ENCODE results near the gene SULT2B1. TPM values are rescaled to one million over a fixed set of nuclear protein-coding genes. Genes with fewer than 3 reads are reported as not detected.

Gene SULT2B1
- total RNA-seq, 1 donor from 2014 or later: 1.6 TPM

DNA sequence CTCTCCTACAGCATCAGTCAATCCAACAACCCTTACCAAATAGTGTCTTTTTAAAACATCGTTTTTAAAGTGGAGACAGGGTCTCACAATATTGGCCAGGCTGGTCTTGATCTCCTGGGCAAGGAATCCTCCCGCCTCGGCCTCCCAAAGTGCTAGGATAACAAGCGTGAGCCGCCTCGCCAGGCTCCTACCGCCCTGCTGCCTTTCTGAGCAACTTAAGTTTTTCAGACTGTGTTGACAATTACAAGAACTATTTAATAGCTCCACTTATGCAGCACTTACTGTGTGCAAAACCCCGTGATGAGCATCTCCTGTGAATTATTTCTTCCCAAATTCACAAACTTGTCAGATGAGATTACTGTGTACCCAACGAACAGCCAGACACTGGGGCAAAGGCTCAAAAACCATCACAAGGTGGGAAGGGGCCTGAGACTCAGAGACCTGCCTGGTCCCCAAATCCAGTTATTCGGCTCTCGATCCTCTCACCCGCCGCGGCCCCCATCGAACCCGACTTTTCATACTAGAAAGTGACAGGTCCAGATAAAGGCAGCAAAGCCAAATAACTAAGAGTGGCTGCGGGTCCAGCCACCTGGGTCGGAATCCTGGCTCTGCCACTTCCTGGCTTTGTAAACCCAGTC lies 66.4 kb downstream of the SULT2B1 start:
- H3K4me1 ChIP-seq: peaks cover 49% of the 10 kb centered on the region
- peaks cover 6% of the 10 kb centered on the region for H3K27me3 Mint-ChIP-seq (ENCODE audit: insufficient read depth, low read depth)
- H3K4me3 ChIP-seq: peak overlapping the region; percentile 83
- H3K4me1 Mint-ChIP-seq: peaks cover 52% of the 10 kb centered on the region
- no peaks in the 10 kb centered on the region for H3K27me3 ChIP-seq
- H3K4me2 ChIP-seq: peak overlapping the region; percentile 95
- H3K9ac ChIP-seq: peak overlapping the region; percentile 99
- H3K4me3 Mint-ChIP-seq: peak overlapping the region; percentile 98
- H3K9me3 Mint-ChIP-seq: no peaks in the 10 kb centered on the region
- no peak for TF ChIP-seq EZH2 (IDR thresholded peaks at IDR 0.05)
- no peak for TF ChIP-seq EZH2phosphoT487 (IDR thresholded peaks at IDR 0.05)
- TF ChIP-seq CTCF (IDR thresholded peaks at IDR 0.05): no peak
- peak overlapping the region; percentile 95 for H3K27ac ChIP-seq
- no peak for DNase-seq (ENCODE audit: low spot score)
- H3K27ac Mint-ChIP-seq: peak overlapping the region; percentile 97
- peaks cover 46% of the 10 kb centered on the region for H4K20me1 ChIP-seq (ENCODE audit: low read depth)
- no peaks in the 10 kb centered on the region for H3K36me3 ChIP-seq
- no peaks in the 10 kb centered on the region for H3K9me3 ChIP-seq (ENCODE audit: low read depth)
- peaks cover 66% of the 10 kb centered on the region for H3F3A ChIP-seq (ENCODE audit: low read depth)
- H2AFZ ChIP-seq (replicated peaks): no peak overlapping the region
- peaks cover 15% of the 10 kb centered on the region for H3K36me3 Mint-ChIP-seq
- H3K79me2 ChIP-seq (ENCODE audit: low read depth): peaks cover 51% of the 10 kb centered on the region

- peak within 1 kb of the TSS; percentile 95 for H3K4me2 ChIP-seq
- H3K27me3 ChIP-seq: no peaks in the 10 kb centered on the region
- peak within 1 kb of the TSS; percentile 83 for H3K4me3 ChIP-seq
- DNase-seq (ENCODE audit: low spot score): peak; percentile 99
- Mint-ChIP-seq H3K4me1 (peaks cover 51% of the 10 kb centered on the region), H3K9me3 (no peaks in the 10 kb centered on the region), H3K4me3 (peak within 1 kb of the TSS; percentile 98), H3K36me3 (peaks cover 15% of the 10 kb centered on the region), H3K27me3 (ENCODE audit: insufficient read depth, low read depth) (peaks cover 6% of the 10 kb centered on the region), H3K27ac (peak within 1 kb of the TSS; percentile 98)
- peak within 1 kb of the TSS; percentile 55 for H2AFZ ChIP-seq (replicated peaks)
- no peak for TF ChIP-seq CTCF (IDR thresholded peaks at IDR 0.05)
- TF ChIP-seq EZH2phosphoT487 (IDR thresholded peaks at IDR 0.05): no peak
- TF ChIP-seq EZH2 (IDR thresholded peaks at IDR 0.05): no peak
- H3K4me1 ChIP-seq: peaks cover 45% of the 10 kb centered on the region
- H4K20me1 ChIP-seq (ENCODE audit: low read depth): peaks cover 46% of the 10 kb centered on the region
- peaks cover 63% of the 10 kb centered on the region for H3F3A ChIP-seq (ENCODE audit: low read depth)
- peak within 1 kb of the TSS; percentile 99 for H3K9ac ChIP-seq
- H3K27ac ChIP-seq: peak within 1 kb of the TSS; percentile 95
- no peaks in the 10 kb centered on the region for H3K36me3 ChIP-seq
- H3K9me3 ChIP-seq (ENCODE audit: low read depth): no peaks in the 10 kb centered on the region
- H3K79me2 ChIP-seq (ENCODE audit: low read depth): peaks cover 53% of the 10 kb centered on the region
Observed at GRCh38 chr19:48618916-48619691, 67.1 kb downstream of the SULT2B1 start, which contains the start of the genes RPL18 and SPHK2. TSS of gene RPL18 (minus strand) at chr19:48619178. CDS start at chr19:48619143, 35 bp downstream. TSS of gene SPHK2 (plus strand) at chr19:48619506. CDS start at chr19:48620515, 1,009 bp downstream.

DNA sequence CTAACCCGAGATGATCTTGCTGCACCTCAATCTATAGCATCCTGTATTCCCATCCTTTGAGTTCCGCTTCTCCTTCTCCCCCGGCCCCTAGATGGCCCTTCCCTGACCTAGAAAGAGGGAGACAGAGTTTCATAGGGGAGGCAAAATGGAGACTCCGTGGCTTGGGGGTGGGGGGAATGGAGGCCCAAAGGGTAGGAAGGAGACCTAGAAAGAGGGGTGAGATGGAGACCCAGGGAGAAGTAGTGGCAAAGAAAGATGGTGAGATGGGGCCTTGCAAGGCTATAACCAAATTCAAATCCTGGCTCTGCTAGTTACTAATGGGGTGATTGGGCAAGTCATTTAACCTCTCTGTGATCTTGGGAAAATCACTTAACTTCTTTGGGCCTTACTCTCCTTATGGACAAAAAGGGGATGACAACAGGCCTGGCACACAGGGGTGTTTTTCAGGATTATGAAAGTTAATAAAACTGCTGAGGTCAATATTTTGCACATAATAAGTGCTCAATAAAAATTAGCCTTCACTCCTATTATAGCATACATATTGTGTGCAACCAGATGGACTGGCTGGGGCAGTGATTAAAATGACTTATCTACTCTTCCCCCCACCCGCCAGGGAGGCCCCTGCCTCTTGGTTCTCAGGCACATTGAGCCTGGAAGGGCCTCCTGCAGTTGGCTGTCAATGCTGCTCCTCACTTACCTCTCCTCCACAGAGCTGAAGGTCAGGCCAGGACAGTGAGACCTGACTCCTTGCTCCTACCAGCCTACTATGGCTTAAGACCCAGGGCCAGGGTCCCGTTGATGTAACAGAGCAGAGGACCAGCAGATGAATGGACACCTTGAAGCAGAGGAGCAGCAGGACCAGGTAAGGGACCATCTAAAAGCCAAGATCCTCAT lies 68.0 kb downstream of the SULT2B1 start:
- no peak for DNase-seq (ENCODE audit: low spot score)
- peaks cover 4% of the 10 kb centered on the region for H3K27me3 Mint-ChIP-seq (ENCODE audit: insufficient read depth, low read depth)

More for the DNA sequence above, 68.0 kb downstream of the SULT2B1 start:
- peak overlapping the region; percentile 55 for H2AFZ ChIP-seq (replicated peaks)
- H3K27ac ChIP-seq: peak overlapping the region; percentile 57
- peaks cover 55% of the 10 kb centered on the region for H3K4me1 Mint-ChIP-seq
- H3K9me3 Mint-ChIP-seq: no peaks in the 10 kb centered on the region
- H3K4me1 ChIP-seq: peaks cover 36% of the 10 kb centered on the region
- TF ChIP-seq CTCF (IDR thresholded peaks at IDR 0.05): no peak
- no peak for TF ChIP-seq EZH2 (IDR thresholded peaks at IDR 0.05)
- no peak for TF ChIP-seq EZH2phosphoT487 (IDR thresholded peaks at IDR 0.05)
- peaks cover 43% of the 10 kb centered on the region for H4K20me1 ChIP-seq (ENCODE audit: low read depth)
- peaks cover 60% of the 10 kb centered on the region for H3K79me2 ChIP-seq (ENCODE audit: low read depth)
- peaks cover 56% of the 10 kb centered on the region for H3F3A ChIP-seq (ENCODE audit: low read depth)
- peak overlapping the region; percentile 65 for H3K9ac ChIP-seq
- H3K9me3 ChIP-seq (ENCODE audit: low read depth): no peaks in the 10 kb centered on the region
- H3K4me3 ChIP-seq: peak overlapping the region; percentile 83
- peaks cover 15% of the 10 kb centered on the region for H3K36me3 Mint-ChIP-seq
- no peaks in the 10 kb centered on the region for H3K27me3 ChIP-seq
- H3K36me3 ChIP-seq: no peaks in the 10 kb centered on the region
- H3K4me2 ChIP-seq: peak overlapping the region; percentile 90
- peak overlapping the region; percentile 98 for H3K27ac Mint-ChIP-seq
- peak overlapping the region; percentile 98 for H3K4me3 Mint-ChIP-seq
